Vagina (tissue), 2 donors: Measurements from ENCODE around the gene PARVB.

Experiments used
- POLR2A ChIP-seq, 2 donors: fragments of 450-650 bp; IDR thresholded peaks; one replicate each; pipeline ENCODE4 v1.6.1; 2017; ENCODE audit warnings: antibody characterized with exemption in 2 of 2, mild to moderate bottlenecking in 2 of 2, moderate library complexity in 2 of 2
- TF ChIP-seq, protein P1 (sequence below), 3 experiments: fragments of 450-650 bp in 2 of 3; fragments of 200-600 bp in 1 of 3; sonication (generic) in 1 of 3; IDR thresholded peaks; one replicate each; pipeline ENCODE4 v1.5.1; 2017 to 2019; ENCODE audit warnings: antibody characterized with exemption in 3 of 3, mild to moderate bottlenecking in 2 of 3, moderate library complexity in 2 of 3

DNA sequence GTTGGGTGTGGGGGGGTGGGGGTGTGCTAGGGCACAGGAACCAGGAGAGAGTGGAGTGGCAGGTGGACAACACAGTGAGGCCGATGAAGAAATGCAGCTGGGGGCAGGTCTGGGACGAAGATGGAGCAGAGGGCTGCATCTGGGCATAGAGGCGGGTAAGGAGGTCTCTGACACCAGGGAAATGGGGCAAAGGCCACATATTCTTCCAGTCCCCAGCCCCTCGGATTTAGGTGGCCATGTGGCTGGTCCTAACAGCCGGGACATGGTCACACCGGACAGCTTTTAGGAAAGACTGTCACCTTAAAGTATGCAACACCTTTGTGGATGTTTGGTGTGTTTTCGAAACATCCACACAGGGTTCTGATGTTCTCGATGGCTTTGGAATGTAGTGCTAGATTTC, 151.6 kb downstream of the PARVB start:
- TF ChIP-seq, protein P1, sequence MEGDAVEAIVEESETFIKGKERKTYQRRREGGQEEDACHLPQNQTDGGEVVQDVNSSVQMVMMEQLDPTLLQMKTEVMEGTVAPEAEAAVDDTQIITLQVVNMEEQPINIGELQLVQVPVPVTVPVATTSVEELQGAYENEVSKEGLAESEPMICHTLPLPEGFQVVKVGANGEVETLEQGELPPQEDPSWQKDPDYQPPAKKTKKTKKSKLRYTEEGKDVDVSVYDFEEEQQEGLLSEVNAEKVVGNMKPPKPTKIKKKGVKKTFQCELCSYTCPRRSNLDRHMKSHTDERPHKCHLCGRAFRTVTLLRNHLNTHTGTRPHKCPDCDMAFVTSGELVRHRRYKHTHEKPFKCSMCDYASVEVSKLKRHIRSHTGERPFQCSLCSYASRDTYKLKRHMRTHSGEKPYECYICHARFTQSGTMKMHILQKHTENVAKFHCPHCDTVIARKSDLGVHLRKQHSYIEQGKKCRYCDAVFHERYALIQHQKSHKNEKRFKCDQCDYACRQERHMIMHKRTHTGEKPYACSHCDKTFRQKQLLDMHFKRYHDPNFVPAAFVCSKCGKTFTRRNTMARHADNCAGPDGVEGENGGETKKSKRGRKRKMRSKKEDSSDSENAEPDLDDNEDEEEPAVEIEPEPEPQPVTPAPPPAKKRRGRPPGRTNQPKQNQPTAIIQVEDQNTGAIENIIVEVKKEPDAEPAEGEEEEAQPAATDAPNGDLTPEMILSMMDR (IDR thresholded peaks at IDR 0.05), result no peak
- TF ChIP-seq POLR2A (IDR thresholded peaks at IDR 0.05), result no peak
